Measurements from ENCODE around the gene IFNA16. TPM values are rescaled to one million over a fixed set of nuclear protein-coding genes. Genes with fewer than 3 reads are reported as not detected.
A peak's percentile ranks its signal among the peaks of the same experiment; 100 is the strongest.
"Not testable (repeated sequence)": the region's sequence is repeated elsewhere in the genome, so short reads cannot be mapped to it uniquely, and the experiment has no call there.

The IFNA16 gene
- total RNA-seq, 1 donor from 2014 or later: not detected

DNA sequence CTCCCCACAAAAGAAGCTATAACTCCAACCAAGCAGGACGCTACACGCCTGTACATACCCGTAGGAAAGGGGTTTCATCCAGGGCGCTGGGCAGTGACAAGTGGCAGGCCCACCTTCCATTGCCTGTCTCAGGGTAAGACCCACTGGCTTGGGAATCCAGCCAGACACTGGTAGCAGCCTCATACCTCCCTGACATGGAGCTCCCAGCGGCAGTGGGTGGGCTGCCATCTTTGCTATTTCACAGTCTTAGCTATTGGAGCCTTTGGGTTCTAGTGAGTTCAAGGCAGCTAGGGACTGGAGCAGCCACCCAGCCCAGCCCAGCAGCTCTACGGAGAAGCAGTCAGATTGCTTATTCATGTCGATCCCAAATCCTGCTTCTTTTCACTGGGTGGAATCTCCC lies 6.8 kb downstream of the IFNA16 start:
- Mint-ChIP-seq H3K36me3 (ENCODE audit: insufficient read depth) (no peaks in the 10 kb centered on the region), H3K27ac (no peak overlapping the region), H3K4me1 (ENCODE audit: low read depth) (no peaks in the 10 kb centered on the region), H3K4me3 (ENCODE audit: low read depth) (no peak overlapping the region), H3K9me3 (ENCODE audit: low read depth) (no peaks in the 10 kb centered on the region), H3K27me3 (peaks cover 4% of the 10 kb centered on the region)
- no peak for DNase-seq (ENCODE audit: low spot score, unreplicated experiment)
- TF ChIP-seq, protein P1, sequence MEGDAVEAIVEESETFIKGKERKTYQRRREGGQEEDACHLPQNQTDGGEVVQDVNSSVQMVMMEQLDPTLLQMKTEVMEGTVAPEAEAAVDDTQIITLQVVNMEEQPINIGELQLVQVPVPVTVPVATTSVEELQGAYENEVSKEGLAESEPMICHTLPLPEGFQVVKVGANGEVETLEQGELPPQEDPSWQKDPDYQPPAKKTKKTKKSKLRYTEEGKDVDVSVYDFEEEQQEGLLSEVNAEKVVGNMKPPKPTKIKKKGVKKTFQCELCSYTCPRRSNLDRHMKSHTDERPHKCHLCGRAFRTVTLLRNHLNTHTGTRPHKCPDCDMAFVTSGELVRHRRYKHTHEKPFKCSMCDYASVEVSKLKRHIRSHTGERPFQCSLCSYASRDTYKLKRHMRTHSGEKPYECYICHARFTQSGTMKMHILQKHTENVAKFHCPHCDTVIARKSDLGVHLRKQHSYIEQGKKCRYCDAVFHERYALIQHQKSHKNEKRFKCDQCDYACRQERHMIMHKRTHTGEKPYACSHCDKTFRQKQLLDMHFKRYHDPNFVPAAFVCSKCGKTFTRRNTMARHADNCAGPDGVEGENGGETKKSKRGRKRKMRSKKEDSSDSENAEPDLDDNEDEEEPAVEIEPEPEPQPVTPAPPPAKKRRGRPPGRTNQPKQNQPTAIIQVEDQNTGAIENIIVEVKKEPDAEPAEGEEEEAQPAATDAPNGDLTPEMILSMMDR (IDR thresholded peaks at IDR 0.05; ENCODE audit: unreplicated experiment): no peak

DNA sequence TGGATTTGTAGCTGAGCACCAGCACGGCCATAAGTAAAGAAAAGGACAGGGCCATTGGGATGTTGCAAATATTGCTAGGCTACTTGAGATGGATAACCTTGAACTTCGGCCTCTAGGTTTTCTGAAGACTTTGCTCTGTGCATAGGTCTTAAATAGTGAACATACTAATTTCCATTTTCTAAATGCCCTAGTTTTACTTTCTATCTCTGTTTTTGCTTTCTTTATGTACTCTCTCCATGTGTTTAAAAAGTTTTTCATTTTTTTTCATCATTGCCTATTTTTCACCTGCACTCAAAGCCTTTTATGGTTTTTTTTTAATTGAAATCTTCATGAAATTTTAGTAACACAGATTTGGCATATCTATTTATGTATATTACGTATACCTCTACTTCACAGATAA lies 10.1 kb downstream of the IFNA16 start, which contains the start of gene IFNA10:
TSS of gene IFNA10 (minus strand) at position 101 of the 400 bp plus-strand sequence. CDS start at position 55, 46 bp downstream.
- not testable (repeated sequence) for H3K9me3 Mint-ChIP-seq (ENCODE audit: low read depth); H3K27ac Mint-ChIP-seq; H3K4me1 Mint-ChIP-seq (ENCODE audit: low read depth); H3K36me3 Mint-ChIP-seq (ENCODE audit: insufficient read depth); H3K4me3 Mint-ChIP-seq (ENCODE audit: low read depth); DNase-seq (ENCODE audit: low spot score, unreplicated experiment); H3K27me3 Mint-ChIP-seq

DNA sequence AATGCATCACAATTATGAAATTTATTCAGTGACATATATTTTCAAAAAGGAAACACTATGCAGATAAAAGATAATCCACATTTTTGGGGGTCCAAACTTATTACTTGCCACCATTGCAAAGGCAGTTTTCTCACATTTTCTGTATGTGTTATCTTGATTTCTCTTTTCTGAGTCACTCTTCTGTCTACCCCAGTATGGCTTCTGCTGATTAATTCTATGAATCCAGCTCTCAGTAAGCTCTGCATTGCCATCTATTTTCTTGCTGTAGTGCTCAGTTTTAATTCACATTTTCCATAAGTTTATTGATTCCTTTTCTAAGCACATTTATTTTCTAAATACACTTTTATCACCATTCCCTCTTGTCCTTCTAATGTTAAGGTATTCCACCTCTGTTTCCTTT lies 11.9 kb downstream of the IFNA16 start:
- H3K27me3 Mint-ChIP-seq: peaks cover 22% of the 10 kb centered on the region

DNA sequence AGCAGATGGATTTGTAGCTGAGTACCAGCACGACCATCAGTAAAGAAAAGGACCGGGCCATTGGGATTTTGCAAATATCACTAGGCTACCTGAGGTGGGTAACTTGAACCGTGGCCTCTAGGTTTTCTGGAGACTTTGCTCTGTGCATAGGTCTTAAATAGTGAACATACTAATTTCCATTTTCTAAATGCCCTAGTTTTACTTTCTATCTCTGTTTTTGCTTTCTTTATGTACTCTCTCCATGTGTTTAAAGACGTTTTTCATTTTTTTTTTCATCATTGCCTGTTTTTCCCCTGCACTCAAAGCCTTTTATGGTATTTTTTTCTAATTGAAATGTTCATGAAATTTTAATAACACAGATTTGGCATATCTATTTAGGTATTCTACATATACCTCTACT lies 15.0 kb downstream of the IFNA16 start, which contains the start of gene IFNA7:
TSS of gene IFNA7 (minus strand) at position 101 of the 400 bp plus-strand sequence. CDS start at position 61, 40 bp downstream.
- H3K4me1 Mint-ChIP-seq (ENCODE audit: low read depth); H3K27ac Mint-ChIP-seq; H3K9me3 Mint-ChIP-seq (ENCODE audit: low read depth); H3K4me3 Mint-ChIP-seq (ENCODE audit: low read depth); DNase-seq (ENCODE audit: low spot score, unreplicated experiment); H3K36me3 Mint-ChIP-seq (ENCODE audit: insufficient read depth): not testable (repeated sequence)
- peaks cover 24% of the 10 kb centered on the region for H3K27me3 Mint-ChIP-seq

More for the DNA sequence above, 11.9 kb downstream of the IFNA16 start:
- peaks cover 6% of the 10 kb centered on the region for H3K9me3 Mint-ChIP-seq (ENCODE audit: low read depth)
- H3K27ac Mint-ChIP-seq: no peak overlapping the region
- no peak overlapping the region for H3K4me3 Mint-ChIP-seq (ENCODE audit: low read depth)
- no peak for DNase-seq (ENCODE audit: low spot score, unreplicated experiment)
- H3K36me3 Mint-ChIP-seq (ENCODE audit: insufficient read depth): no peaks in the 10 kb centered on the region
- H3K4me1 Mint-ChIP-seq (ENCODE audit: low read depth): no peaks in the 10 kb centered on the region
- TF ChIP-seq, protein P1 (IDR thresholded peaks at IDR 0.05; ENCODE audit: unreplicated experiment): no peak

DNA sequence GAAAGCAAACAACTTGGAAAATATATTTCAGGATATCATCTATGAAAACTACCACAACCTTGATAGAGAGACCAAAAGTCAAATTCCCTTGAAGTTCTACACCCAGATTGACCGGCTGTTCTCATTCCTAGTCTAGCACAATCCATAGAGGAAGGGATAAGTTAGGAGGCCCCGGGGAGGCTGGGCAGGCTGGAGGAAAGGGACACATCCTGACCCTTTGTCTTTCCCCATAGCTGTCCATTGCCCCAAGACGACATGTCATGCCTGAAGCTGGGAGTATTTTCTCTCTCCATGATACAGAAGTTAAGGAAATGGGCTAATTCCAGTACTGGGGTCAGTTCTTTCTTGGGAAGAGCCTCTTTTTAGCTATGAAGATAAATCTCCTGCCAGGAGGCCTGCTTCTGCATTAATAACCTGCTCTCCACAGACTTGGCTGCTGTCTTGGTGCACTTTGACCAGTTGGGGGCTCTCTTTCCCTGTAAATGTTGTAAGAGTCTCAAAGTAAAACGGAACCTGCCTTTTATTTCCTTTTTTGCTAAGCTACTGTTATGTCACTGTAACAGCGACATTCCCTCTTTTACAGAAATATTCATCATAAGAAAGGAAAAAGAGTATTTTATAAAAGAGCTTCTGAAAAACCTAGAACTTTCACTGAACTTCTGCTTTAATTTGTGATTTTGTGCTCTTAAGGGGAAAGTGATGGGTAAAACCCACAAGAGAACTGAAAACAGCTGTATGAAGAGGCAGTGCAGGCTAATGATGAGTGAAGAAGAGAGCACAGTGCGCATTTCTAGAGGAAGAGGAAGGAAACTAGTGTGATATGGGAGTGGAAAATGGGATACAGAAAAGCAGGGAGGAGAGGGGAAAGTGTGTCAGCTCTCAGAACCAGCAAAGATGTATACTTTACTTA lies 22.0 kb downstream of the IFNA16 start:
- H3K27ac Mint-ChIP-seq: not testable (repeated sequence)

DNA sequence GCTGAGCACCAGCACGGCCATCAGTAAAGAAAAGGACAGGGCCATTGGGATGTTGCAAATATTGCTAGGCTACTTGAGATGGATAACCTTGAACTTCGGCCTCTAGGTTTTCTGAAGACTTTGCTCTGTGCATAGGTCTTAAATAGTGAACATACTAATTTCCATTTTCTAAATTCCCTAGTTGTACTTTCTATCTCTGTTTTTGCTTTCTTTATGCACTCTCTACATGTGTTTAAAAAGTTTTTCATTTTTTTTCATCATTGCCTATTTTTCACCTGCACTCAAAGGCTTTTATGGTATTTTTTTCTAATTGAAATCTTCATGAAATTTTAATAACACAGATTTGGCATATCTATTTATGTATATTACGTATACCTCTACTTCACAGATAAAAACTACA lies 29.6 kb downstream of the IFNA16 start, which contains the start of gene IFNA4:
TSS of gene IFNA4 (minus strand) at position 101 of the 400 bp plus-strand sequence. CDS start at position 45, 56 bp downstream.
- H3K9me3 Mint-ChIP-seq (ENCODE audit: low read depth); DNase-seq (ENCODE audit: low spot score, unreplicated experiment); H3K27me3 Mint-ChIP-seq; H3K4me3 Mint-ChIP-seq (ENCODE audit: low read depth); H3K4me1 Mint-ChIP-seq (ENCODE audit: low read depth); H3K36me3 Mint-ChIP-seq (ENCODE audit: insufficient read depth); H3K27ac Mint-ChIP-seq: not testable (repeated sequence)

More for the DNA sequence above, 22.0 kb downstream of the IFNA16 start:
- not testable (repeated sequence) for H3K9me3 Mint-ChIP-seq (ENCODE audit: low read depth); H3K36me3 Mint-ChIP-seq (ENCODE audit: insufficient read depth); H3K4me1 Mint-ChIP-seq (ENCODE audit: low read depth); H3K4me3 Mint-ChIP-seq (ENCODE audit: low read depth); DNase-seq (ENCODE audit: low spot score, unreplicated experiment)
- H3K27me3 Mint-ChIP-seq: peaks cover 14% of the 10 kb centered on the region
- TF ChIP-seq, protein P1 (IDR thresholded peaks at IDR 0.05; ENCODE audit: unreplicated experiment): peak; percentile 70
